A673 (cell line): ENCODE data around the gene MEGF6.

ENCODE experiments used
- EZH2 ChIP-seq: fragments of 200-600 bp; sonication (generic); IDR thresholded peaks from 2 replicates; pipeline ENCODE4 v1.6.1; 2017; ENCODE audit warnings: borderline replicate concordance, low read depth, mild to moderate bottlenecking, mixed read lengths, antibody characterized with exemption, low read length; ENCODE audit not compliant: poor library complexity, severe bottlenecking
- TF ChIP-seq, protein P1 (sequence below): fragments of 300-800, 200-600 bp; sonication (generic); conservative IDR thresholded peaks from 2 replicates; pipeline ENCODE4 v1.5.1; 2017; ENCODE audit warnings: low read depth, mild to moderate bottlenecking, antibody characterized with exemption, low read length, moderate library complexity, mixed read lengths

DNA sequence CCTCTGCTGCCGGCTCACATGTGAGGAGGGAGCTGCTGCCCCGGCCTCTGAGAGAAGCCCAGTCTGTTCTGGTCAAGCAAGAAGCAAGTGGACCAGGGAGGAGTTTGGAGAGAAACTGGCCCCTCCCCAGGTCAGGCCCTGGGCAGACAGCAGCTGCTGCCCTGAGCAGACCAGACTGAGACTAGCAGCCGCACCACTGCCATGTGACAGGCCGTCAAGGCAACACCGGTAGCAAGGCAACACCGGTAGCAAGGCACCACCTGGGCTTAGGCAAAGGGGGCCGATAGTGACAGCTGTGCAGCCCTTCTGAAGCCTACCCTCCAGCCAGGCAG is 106.5 kb downstream of the MEGF6 start:
- TF ChIP-seq, protein P1, sequence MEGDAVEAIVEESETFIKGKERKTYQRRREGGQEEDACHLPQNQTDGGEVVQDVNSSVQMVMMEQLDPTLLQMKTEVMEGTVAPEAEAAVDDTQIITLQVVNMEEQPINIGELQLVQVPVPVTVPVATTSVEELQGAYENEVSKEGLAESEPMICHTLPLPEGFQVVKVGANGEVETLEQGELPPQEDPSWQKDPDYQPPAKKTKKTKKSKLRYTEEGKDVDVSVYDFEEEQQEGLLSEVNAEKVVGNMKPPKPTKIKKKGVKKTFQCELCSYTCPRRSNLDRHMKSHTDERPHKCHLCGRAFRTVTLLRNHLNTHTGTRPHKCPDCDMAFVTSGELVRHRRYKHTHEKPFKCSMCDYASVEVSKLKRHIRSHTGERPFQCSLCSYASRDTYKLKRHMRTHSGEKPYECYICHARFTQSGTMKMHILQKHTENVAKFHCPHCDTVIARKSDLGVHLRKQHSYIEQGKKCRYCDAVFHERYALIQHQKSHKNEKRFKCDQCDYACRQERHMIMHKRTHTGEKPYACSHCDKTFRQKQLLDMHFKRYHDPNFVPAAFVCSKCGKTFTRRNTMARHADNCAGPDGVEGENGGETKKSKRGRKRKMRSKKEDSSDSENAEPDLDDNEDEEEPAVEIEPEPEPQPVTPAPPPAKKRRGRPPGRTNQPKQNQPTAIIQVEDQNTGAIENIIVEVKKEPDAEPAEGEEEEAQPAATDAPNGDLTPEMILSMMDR, result no peak
- TF ChIP-seq EZH2, result no peak
